Measurements from ENCODE around the gene PHF3.

PHF3 gene

DNA sequence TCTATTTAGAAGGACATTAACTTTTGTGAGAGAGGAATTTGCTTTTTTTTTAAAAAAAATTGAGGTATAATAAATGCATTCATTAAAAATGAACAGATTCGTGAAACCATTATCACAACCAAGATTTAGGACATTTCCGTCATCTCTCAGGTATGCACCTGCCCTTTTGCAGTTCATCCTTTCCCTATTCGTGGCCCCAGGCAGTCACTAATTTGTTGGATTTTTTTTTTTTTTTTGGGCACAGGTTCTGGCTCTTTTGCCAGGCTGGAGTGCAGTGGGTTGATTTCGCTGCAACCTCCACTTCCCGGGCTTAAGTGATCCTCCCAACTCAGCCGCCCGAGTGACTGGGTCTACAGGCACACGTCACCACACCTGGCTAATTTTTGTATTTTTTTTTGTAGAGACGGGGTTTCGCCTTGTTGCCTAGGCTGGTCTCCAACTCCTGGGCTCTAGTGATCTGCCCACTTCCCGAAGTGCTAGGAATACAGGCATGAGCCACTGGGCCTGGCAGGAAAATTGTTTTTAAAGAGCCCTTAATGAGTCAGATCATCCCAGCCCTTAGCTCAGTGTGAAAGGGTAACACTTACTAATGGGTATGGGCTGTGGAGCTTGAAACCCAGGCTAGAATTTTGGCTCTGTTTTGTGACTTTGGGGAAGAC is 9.2 kb downstream of the PHF3 start:
- DNase-seq, result no peak

DNA sequence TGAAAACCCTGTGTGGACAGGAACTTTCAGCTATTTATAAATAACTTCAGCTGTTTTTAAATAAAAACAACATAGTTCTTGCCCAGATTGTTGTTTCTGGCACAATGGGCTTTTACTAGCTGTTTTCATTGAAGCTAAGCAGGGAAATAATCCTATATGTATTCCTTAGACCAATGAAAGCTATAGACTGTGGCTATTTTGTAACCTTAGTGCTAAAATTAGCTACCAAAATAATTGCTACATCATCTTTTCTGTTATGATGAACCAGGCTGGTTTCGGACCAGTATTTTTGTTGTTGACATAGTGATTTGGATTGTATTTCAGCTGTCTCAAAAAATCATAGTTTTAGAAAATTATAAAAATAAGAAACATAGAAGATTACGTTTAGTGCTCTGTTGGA is 13.7 kb downstream of the PHF3 start:
- no peak for DNase-seq

DNA sequence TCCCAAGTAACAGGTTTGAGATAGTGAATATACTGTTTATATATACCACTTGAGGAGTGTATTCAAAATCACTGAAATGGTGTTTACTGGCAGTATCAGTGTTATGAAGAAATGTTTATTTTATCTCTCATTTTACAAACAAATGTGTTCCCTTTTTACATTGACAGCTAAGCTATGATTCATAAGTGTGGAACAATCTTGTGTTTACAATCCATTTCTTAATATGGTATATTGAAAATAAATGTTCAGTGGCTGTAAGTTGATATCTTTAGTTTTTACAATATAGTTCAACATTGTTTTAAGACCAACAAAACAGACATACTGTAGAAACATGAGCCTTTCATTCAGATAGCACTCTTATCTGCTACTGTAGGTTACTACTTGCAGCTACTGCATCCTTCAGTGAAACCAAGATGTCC is 14.3 kb downstream of the PHF3 start:
- DNase-seq, result no peak

DNA sequence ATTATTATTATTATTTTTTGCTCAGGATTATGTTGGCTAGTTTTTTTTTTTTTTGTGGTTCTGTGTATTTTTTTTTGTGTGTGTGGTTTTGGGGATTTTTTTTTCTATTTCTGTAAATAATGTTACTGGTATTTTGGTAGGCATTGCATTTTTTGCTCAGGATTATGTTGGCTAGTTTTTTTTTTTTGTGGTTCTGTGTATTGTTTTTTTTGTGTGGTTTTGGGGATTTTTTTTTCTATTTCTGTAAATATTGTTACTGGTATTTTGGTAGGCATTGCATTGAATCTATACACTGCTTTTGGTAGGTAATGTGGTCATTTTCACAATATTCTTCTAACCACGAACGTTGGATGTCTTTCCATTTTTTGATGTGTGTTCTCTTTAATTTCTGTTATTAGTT is 17.4 kb downstream of the PHF3 start:
- DNase-seq, result no peak

DNA sequence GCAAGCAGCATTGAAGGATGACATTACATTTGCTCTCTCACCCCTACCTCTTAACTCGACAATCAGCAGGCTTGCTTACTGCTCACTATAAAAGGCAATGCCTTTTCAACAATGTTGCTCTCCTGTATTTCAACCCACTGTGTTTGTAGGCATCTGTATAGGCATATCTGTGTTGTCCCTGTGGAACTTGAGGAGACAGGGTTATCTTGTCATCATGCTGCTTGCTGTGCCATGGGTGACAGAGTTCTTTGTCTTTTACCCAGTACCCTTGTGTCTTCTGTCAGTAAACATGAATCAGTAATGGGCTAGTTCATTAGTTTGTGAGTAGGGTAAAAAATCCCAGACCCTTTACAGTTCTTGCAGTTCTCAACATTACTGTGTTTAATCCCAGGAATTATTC is 25.2 kb downstream of the PHF3 start:
- DNase-seq, result no peak

GRCh38 chr6:63661769-63662168 is 26.2 kb downstream of the PHF3 start:
- DNase-seq, result no peak

DNA sequence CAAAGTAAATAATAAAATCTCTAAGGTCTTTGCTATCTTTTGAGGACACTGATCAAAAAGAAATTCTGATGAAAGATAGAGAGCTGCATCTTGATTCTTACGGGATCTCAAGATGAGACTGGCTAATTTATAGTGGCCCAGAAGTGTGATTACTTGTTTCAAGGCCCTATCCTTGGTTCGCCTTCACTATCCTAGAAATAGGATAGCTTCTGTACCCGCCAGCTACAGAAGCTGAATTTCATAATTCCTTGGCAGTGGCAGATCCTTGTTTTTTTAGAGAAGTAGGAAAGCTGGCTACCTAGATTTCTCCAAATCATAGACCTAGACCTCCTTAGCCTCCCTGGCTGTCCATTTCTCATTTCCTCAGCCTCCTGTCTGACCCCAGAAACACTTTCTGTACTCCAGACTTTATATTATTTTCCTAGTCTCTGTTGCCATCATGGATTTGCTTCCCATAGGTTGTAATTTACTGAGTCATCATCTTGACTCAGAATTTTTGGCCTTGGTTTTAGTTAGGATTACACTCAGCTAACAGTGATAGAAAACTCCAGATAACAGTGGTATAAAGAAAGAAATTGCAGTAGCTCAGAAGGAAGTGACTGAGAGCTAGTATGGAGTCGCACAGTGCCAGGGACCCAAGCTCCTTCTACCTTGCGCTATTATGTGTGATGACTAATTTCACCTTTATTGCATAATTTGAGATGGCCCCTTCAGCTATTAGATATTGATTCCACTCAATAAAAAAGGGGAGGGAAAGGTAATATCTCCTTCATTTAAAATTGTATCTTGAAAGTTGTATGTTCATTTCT is 27.7 kb downstream of the PHF3 start:
- no peak for DNase-seq

DNA sequence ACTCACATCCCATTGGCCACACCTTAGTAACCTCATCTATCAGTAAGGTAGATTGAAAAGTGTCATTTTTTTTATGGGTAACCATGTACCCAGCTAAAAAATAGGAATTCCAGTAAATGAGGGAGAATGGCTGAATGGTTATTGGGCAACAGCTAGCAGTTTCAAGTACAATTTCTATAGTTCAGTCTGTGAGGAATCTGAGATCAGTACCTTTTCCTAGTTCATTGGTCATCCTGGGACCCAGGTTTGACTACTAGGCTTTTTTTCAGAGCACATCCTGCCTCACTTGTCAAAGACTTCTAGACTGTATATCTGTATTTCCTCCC is 28.3 kb downstream of the PHF3 start:
- no peak for DNase-seq

GRCh38 chr6:63671098-63671754 is 35.6 kb downstream of the PHF3 start:
- no peak for DNase-seq

GRCh38 chr6:63672582-63673129 is 37.1 kb downstream of the PHF3 start:
- DNase-seq, result no peak

- DNase-seq, result no peak
Measured at GRCh38 chr6:63673692-63674091, 38.1 kb downstream of the PHF3 start.

- no peak for DNase-seq
Measured at GRCh38 chr6:63674635-63675034, 39.0 kb downstream of the PHF3 start.

- no peak for DNase-seq
Measured at GRCh38 chr6:63675138-63675537, 39.5 kb downstream of the PHF3 start.

DNA sequence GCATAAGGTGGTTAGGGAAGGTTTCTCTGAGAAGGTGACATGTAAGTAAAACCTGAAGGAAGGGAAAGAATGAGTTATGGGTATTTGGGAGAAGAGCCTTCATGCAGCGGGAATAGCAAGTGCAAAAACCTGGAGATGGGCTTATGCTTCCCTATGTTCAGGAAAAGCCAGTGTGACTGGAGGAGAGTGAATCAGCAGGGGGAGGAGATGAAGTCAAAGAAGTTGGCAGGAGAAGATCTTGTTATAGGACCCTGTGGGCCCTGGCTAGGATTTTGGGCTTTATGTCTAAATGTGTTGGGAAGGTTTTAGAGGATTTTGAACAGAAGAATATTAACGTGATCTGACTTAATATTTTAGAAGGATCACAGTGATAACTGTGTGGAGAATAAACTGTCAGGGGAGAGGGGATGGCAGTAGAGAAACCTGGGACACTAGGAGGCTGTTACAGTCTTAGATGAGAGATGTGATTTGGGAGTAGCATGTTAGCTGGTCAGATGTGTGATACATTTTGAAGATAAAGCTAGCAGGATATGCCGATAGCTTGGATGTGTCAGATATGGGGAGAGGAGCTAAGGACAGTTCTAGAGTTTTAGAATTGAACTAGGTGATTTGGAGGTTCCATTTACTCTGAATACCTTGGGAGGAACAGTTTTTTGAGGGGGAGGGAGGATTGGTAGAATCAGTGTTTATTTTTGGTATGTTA is 41.0 kb downstream of the PHF3 start:
- no peak for DNase-seq

DNA sequence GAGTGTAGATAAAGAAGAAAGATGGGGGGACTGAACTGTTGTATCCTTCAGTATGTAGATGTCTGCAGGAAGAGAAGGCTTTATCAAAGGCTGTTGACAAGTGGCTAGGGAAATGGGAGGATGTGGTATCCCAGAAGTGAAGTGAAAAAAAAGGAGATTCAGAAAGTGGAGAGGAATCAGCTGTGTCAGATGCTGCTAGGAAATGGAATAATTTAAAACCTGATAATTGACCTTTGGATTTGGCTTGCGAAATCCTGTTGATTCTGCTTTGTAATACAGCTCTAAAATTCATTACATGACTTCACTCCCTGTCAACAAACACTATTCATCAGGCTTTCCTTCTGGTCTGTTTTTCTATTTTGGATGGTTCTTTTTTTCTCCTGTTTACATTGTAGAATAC is 41.7 kb downstream of the PHF3 start:
- no peak for DNase-seq

GRCh38 chr6:63683071-63683603 is 47.5 kb downstream of the PHF3 start:
- DNase-seq, result no peak

GRCh38 chr6:63685446-63686379 is 50.1 kb downstream of the PHF3 start:
- no peak for DNase-seq

- DNase-seq, result no peak
Measured at GRCh38 chr6:63689421-63689820, 53.8 kb downstream of the PHF3 start.

DNA sequence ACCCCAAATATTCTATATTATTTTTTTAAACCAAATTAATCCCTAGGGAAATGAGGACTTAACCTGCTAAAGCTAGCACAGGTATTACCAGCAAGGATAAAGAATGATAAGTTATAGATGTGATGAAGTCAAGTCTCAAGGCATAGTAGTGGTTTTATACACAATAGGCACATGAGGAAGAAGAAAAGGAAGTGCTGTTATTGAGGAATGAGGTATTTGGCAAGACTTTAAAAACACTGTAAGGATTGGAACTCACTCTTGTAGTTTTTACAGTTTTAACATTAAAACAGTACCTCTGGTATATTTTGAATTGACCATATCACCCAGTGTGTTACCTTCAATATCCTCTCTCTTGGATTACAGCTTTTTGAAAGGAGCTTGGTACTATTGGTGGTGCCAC is 54.6 kb downstream of the PHF3 start:
- DNase-seq, result no peak

- no peak for DNase-seq
Measured at GRCh38 chr6:63705707-63706106, 70.1 kb downstream of the PHF3 start.

GRCh38 chr6:63706630-63707029 is 71.0 kb downstream of the PHF3 start:
- no peak for DNase-seq

Measured in right kidney (tissue), 1 donor.